GM12872 (cell line): ENCODE measurements around the gene PPM1B.

Experiments used
- CTCF ChIP-seq: IDR thresholded peaks from 3 replicates; pipeline ENCODE4 v1.5.1; 2011; ENCODE audit warnings: low read depth, mild to moderate bottlenecking, low read length, moderate library complexity; ENCODE audit not compliant: insufficient read depth

Gene PPM1B

GRCh38 chr2:44171018-44171417 is 2.3 kb downstream of the PPM1B start:
- no peak for TF ChIP-seq CTCF

GRCh38 chr2:44172576-44172975 is 3.9 kb downstream of the PPM1B start:
- no peak for TF ChIP-seq CTCF

- TF ChIP-seq CTCF, result no peak
These were observed 10.3 kb downstream of the PPM1B start for GRCh38 chr2:44178950-44179349.

- no peak for TF ChIP-seq CTCF
These were observed 13.0 kb downstream of the PPM1B start for GRCh38 chr2:44181648-44182047.

- TF ChIP-seq CTCF, result no peak
These were observed 15.4 kb downstream of the PPM1B start for GRCh38 chr2:44184106-44184505.

- no peak for TF ChIP-seq CTCF
These were observed 18.1 kb downstream of the PPM1B start for GRCh38 chr2:44186810-44187209.

- no peak for TF ChIP-seq CTCF
These were observed 18.6 kb downstream of the PPM1B start for GRCh38 chr2:44187251-44187650.

- TF ChIP-seq CTCF, result no peak
These were observed 20.0 kb downstream of the PPM1B start for GRCh38 chr2:44188696-44189095.
